Stimulated activated CD4-positive, alpha-beta T cell treated with anti-CD3 and anti-CD28 coated beads, Interleukin-1b, Interleukin-23, amount 100 ng/mL, for 24 hours (primary cell): ENCODE measurements around the gene S100A3.

Source experiments
- DNase-seq, 4 experiments: peaks; one replicate each; pipeline ENCODE4 v3.0.0-alpha.2; 2020; ENCODE audit warnings: low read depth in 4 of 4, low spot score in 1 of 4

S100A3 gene

GRCh38 chr1:153549741-153550397 lies 811 bp upstream of the S100A3 start:
- DNase-seq: no peak

- no peak for DNase-seq
Measured at GRCh38 chr1:153547560-153548551, 1.2 kb downstream of the S100A3 start.

GRCh38 chr1:153546796-153547559 lies 2.1 kb downstream of the S100A3 start:
- no peak for DNase-seq

GRCh38 chr1:153546371-153546770 lies 2.7 kb downstream of the S100A3 start:
- no peak for DNase-seq

GRCh38 chr1:153545067-153546055 lies 3.7 kb downstream of the S100A3 start, which contains the start of gene S100A4:
Gene S100A4, minus strand, starts transcription at chr1:153545806. Its CDS starts 1,012 bp downstream, at chr1:153544794.
- peak; percentile 70 to 94 (median 86) for DNase-seq

- no peak for DNase-seq
Measured at GRCh38 chr1:153544453-153545066, 4.5 kb downstream of the S100A3 start.

GRCh38 chr1:153543736-153544135 lies 5.3 kb downstream of the S100A3 start:
- DNase-seq: no peak

- DNase-seq: no peak
Measured at GRCh38 chr1:153542956-153543711, 5.9 kb downstream of the S100A3 start.

- DNase-seq: no peak
Measured at GRCh38 chr1:153541641-153542590, 7.1 kb downstream of the S100A3 start.

GRCh38 chr1:153540394-153541361 lies 8.4 kb downstream of the S100A3 start, which contains the start of gene S100A5:
Gene S100A5, minus strand, starts transcription at chr1:153540934. Its CDS starts 743 bp downstream, at chr1:153540191.
- DNase-seq: no peak

GRCh38 chr1:153539395-153540093 lies 9.5 kb downstream of the S100A3 start:
- DNase-seq: no peak

GRCh38 chr1:153538315-153538821 lies 10.7 kb downstream of the S100A3 start:
- DNase-seq: no peak

GRCh38 chr1:153537376-153537730 lies 11.7 kb downstream of the S100A3 start:
- DNase-seq: no peak

GRCh38 chr1:153536671-153537375 lies 12.2 kb downstream of the S100A3 start:
- DNase-seq: no peak

GRCh38 chr1:153536012-153536670 lies 12.9 kb downstream of the S100A3 start:
- peak; percentile 48 to 74 (median 66) for DNase-seq
